Upper lobe of left lung (tissue), 4 donors: Measurements from ENCODE around the gene SEMA5A.

Source experiments
- CTCF ChIP-seq, 6 experiments: fragments of 450-650 bp in 4 of 6; fragments of 200-600 bp in 2 of 6; sonication (generic) in 2 of 6; IDR thresholded peaks; one replicate each; pipeline ENCODE4 v1.5.1; 2016 to 2019; ENCODE audit warnings: antibody characterized with exemption in 6 of 6
- EP300 ChIP-seq, 4 donors: sonication (generic); formaldehyde crosslinking; IDR thresholded peaks; one replicate each; pipeline ENCODE4 v1.5.1; 2017; ENCODE audit warnings: antibody characterized with exemption in 4 of 4, control low read depth in 2 of 4
- POLR2A ChIP-seq, 4 donors: fragments of 450-650 bp; IDR thresholded peaks; one replicate each; pipeline ENCODE4 v1.5.1; 2016 to 2017; ENCODE audit warnings: antibody characterized with exemption in 4 of 4, mild to moderate bottlenecking in 2 of 4
- POLR2AphosphoS5 ChIP-seq, 2 donors: sonication (generic); formaldehyde crosslinking; IDR thresholded peaks; one replicate each; pipeline ENCODE4 v1.5.1; 2017; ENCODE audit warnings: antibody characterized with exemption in 2 of 2

- TF ChIP-seq CTCF (IDR thresholded peaks at IDR 0.05) (no peak), POLR2AphosphoS5 (IDR thresholded peaks at IDR 0.05) (no peak), POLR2A (IDR thresholded peaks at IDR 0.05) (no peak), EP300 (IDR thresholded peaks at IDR 0.05) (no peak)
Measured at GRCh38 chr5:9533562-9534364, 12.1 kb downstream of the SEMA5A start.
